Measurements from ENCODE around the gene PON2. TPM values are rescaled to one million over a fixed set of nuclear protein-coding genes. Genes with fewer than 3 reads are reported as not detected.

The PON2 gene
- total RNA-seq, 1 experiment from 2014 or later = 44.0 TPM

DNA sequence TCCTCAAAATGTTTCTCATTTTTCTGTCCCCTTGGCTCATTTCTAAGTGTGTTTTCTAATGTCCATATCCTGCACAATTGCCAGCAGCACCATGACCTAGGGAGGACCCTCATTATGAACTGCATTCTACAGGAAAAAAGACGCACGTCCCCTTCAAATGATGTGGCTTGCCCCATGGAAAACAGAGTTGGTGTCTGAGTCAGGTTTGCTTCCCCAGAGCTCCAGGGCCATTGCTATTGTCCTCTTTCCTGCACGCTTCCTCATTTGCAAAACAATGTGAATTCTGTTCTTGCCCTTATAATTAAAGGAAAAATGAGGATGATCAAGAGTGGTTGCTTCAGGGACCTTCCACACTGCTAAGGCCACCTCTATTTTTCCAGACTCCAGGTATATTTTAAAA is 36.2 kb upstream of the PON2 start:
- Histone ChIP-seq H3K27ac (ENCODE audit: low read depth, low read length) (no peak overlapping the region), H3K4me2 (ENCODE audit: low read length) (peak overlapping the region; percentile 58; the same call in 1 of the 2 replicates), H3K4me1 (ENCODE audit: control insufficient read depth in 1 of 2, insufficient read depth in 2 of 2, low read length in 2 of 2) (peaks cover 12% of the 10 kb centered on the region in 2 experiments; a peak in 3 of 4 replicates), H3K9me3 (ENCODE audit: control insufficient read depth in 1 of 2, insufficient read depth in 1 of 2, low read depth in 1 of 2, low read length in 2 of 2) (no peaks in the 10 kb centered on the region), H3K27me3 (ENCODE audit: insufficient read depth, low read length) (no peaks in the 10 kb centered on the region), H3K4me3 (replicated peaks in 1 of 2; ENCODE audit: low read depth in 1 of 2, low read length in 2 of 2) (no peak overlapping the region), H3K9ac (ENCODE audit: low read length) (no peak overlapping the region), H4K20me1 (ENCODE audit: insufficient read depth) (no peaks in the 10 kb centered on the region), H3K79me2 (ENCODE audit: insufficient read depth, low read length) (no peaks in the 10 kb centered on the region), H3K9me2 (ENCODE audit: insufficient read depth) (no peaks in the 10 kb centered on the region), H2AFZ (ENCODE audit: low read depth, low read length, poor library complexity, severe bottlenecking) (peak overlapping the region; percentile 28), H3K36me3 (ENCODE audit: control insufficient read depth in 1 of 2, insufficient read depth in 2 of 2, low read length in 2 of 2) (no peaks in the 10 kb centered on the region)
- DNase-seq (ENCODE audit: low read depth, low spot score) (no peak), ATAC-seq (no peak)
- POLR2A ChIA-PET = no interaction called here
- no peak for TF ChIP-seq EGR1 (IDR thresholded peaks at IDR 0.05; ENCODE audit: low read depth)
- no peak for TF ChIP-seq POLR2A (IDR thresholded peaks at IDR 0.05; ENCODE audit: borderline replicate concordance, extremely low read depth, insufficient read depth, insufficient read length)
- no peak for TF ChIP-seq SIN3A (IDR thresholded peaks at IDR 0.05; ENCODE audit: low read depth)
- TF ChIP-seq, protein P1, sequence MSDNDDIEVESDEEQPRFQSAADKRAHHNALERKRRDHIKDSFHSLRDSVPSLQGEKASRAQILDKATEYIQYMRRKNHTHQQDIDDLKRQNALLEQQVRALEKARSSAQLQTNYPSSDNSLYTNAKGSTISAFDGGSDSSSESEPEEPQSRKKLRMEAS (IDR thresholded peaks at IDR 0.05) = no peak
- no peak for TF ChIP-seq CEBPB (IDR thresholded peaks at IDR 0.05; ENCODE audit: low read depth)
- TF ChIP-seq, protein P2, sequence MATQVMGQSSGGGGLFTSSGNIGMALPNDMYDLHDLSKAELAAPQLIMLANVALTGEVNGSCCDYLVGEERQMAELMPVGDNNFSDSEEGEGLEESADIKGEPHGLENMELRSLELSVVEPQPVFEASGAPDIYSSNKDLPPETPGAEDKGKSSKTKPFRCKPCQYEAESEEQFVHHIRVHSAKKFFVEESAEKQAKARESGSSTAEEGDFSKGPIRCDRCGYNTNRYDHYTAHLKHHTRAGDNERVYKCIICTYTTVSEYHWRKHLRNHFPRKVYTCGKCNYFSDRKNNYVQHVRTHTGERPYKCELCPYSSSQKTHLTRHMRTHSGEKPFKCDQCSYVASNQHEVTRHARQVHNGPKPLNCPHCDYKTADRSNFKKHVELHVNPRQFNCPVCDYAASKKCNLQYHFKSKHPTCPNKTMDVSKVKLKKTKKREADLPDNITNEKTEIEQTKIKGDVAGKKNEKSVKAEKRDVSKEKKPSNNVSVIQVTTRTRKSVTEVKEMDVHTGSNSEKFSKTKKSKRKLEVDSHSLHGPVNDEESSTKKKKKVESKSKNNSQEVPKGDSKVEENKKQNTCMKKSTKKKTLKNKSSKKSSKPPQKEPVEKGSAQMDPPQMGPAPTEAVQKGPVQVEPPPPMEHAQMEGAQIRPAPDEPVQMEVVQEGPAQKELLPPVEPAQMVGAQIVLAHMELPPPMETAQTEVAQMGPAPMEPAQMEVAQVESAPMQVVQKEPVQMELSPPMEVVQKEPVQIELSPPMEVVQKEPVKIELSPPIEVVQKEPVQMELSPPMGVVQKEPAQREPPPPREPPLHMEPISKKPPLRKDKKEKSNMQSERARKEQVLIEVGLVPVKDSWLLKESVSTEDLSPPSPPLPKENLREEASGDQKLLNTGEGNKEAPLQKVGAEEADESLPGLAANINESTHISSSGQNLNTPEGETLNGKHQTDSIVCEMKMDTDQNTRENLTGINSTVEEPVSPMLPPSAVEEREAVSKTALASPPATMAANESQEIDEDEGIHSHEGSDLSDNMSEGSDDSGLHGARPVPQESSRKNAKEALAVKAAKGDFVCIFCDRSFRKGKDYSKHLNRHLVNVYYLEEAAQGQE (IDR thresholded peaks at IDR 0.05; ENCODE audit: low read depth) = no peak
- TF ChIP-seq TCF7L2 (IDR thresholded peaks at IDR 0.05; ENCODE audit: borderline replicate concordance, extremely low read depth, insufficient read depth, insufficient read length) = no peak
- TF ChIP-seq, protein P3, sequence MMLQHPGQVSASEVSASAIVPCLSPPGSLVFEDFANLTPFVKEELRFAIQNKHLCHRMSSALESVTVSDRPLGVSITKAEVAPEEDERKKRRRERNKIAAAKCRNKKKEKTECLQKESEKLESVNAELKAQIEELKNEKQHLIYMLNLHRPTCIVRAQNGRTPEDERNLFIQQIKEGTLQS (IDR thresholded peaks at IDR 0.05) = no peak
- RAD21 ChIA-PET (ENCODE audit: low non-redundant PET in 1 of 2, low total read pairs in 2 of 2, uncharacterized antibody in 2 of 2, unreplicated experiment in 2 of 2) = no interaction called here
- intact Hi-C loops (cut with micrococcal nuclease) = loop anchor here (10.0 kb wide), 1 partner anchor 816 kb away; the partner anchor contains the start of gene SGCE
- CTCF ChIA-PET = no interaction called here
- no TSS peak for BruUV-seq (replicated peaks)

Data from HCT116 (cell line).